Measurements from ENCODE around the gene LY86.

- no peak for TF ChIP-seq CTCF (IDR thresholded peaks at IDR 0.05)
- no peak for TF ChIP-seq POLR2A (IDR thresholded peaks at IDR 0.05)
Measured at GRCh38 chr6:6596529-6597328, 8.2 kb downstream of the LY86 start.
